IMR-90 (cell line): ENCODE results near the gene KLHL40. TPM values are rescaled to one million over a fixed set of nuclear protein-coding genes. Genes with fewer than 3 reads are reported as not detected.

Experiments used
- ATAC-seq: fragments of 200-7000 bp; cut with Tn5 transposase; 2 replicates; pipeline ENCODE4 v1.9.1; 2020; ENCODE audit warnings: low read depth, mild to moderate bottlenecking, moderate library complexity
- BruUV-seq: library from RNA; stranded (reverse); fragments of 400-500 nt; replicated peaks from 2 replicates; lab custom pipeline; 2021; lab: Mats Ljungman, UMichigan
- CTCF ChIA-PET: fragments of 300-600 bp; formaldehyde crosslinking; extraction: SDS; loops from one replicate; lab custom pipeline; 2021; ENCODE audit warnings: antibody characterized with exemption; lab: Yijun Ruan, JAX
- POLR2A ChIA-PET: fragments of 300-600 bp; sonication (Branson Sonifier 250); formaldehyde crosslinking; loops from one replicate; lab custom pipeline; 2022; ENCODE audit warnings: antibody characterized with exemption; ENCODE audit not compliant: unreplicated experiment; lab: Charles Lee
- DNase-seq: peaks from one replicate; pipeline ENCODE4 v3.0.0; 2013
- H2AFZ ChIP-seq: replicated peaks from 2 replicates; pipeline ENCODE3; 2013; ENCODE audit warnings: low read length, mild to moderate bottlenecking; ENCODE audit not compliant: poor library complexity
- H2AK5ac ChIP-seq: 2 replicates; pipeline ENCODE4 v1.6.1; 2013; ENCODE audit warnings: low read depth, low read length, inconsistent platforms
- H2AK9ac ChIP-seq: replicated peaks from 2 replicates; pipeline ENCODE3; 2013; ENCODE audit warnings: mild to moderate bottlenecking, low read depth, low read length, moderate library complexity; ENCODE audit not compliant: poor library complexity
- H2BK120ac ChIP-seq: 2 replicates; pipeline ENCODE4 v1.6.1; 2013; ENCODE audit warnings: low read depth, low read length, inconsistent platforms
- H2BK15ac ChIP-seq: 3 replicates; pipeline ENCODE4 v1.6.1; 2013; ENCODE audit warnings: low read depth, low read length, inconsistent platforms
- H2BK20ac ChIP-seq: 2 replicates; pipeline ENCODE4 v1.6.1; 2013; ENCODE audit warnings: low read depth, mild to moderate bottlenecking, inconsistent platforms, low read length, moderate library complexity
- H2BK5ac ChIP-seq: 2 replicates; pipeline ENCODE4 v1.6.1; 2013; ENCODE audit warnings: mild to moderate bottlenecking, low read depth, low read length, inconsistent platforms; ENCODE audit not compliant: poor library complexity, severe bottlenecking
- H3K14ac ChIP-seq: replicated peaks from 2 replicates; pipeline ENCODE4 v1.6.1; 2013; ENCODE audit warnings: low read depth, low read length, inconsistent platforms
- H3K18ac ChIP-seq: 2 replicates; pipeline ENCODE4 v1.6.1; 2013; ENCODE audit warnings: low read depth, low read length, control low read depth
- H3K23ac ChIP-seq: 2 replicates; pipeline ENCODE4 v1.6.1; 2013; ENCODE audit warnings: low read depth, low read length, inconsistent platforms
- H3K27ac ChIP-seq: 2 replicates; pipeline ENCODE4 v1.5.1; 2013; ENCODE audit warnings: mild to moderate bottlenecking, control low read depth, low read length; ENCODE audit not compliant: insufficient read depth
- H3K27me3 ChIP-seq: 2 replicates; pipeline ENCODE4 v1.6.1; 2013; ENCODE audit warnings: low read length; ENCODE audit not compliant: control insufficient read depth, insufficient read depth
- H3K36me3 ChIP-seq: 2 replicates; pipeline ENCODE4 v1.6.1; 2013; ENCODE audit warnings: low read length, mixed read lengths; ENCODE audit not compliant: control insufficient read depth, insufficient read depth
- H3K4ac ChIP-seq: 2 replicates; pipeline ENCODE4 v1.6.1; 2013; ENCODE audit warnings: low read depth, low read length, inconsistent platforms
- H3K4me1 ChIP-seq: 2 replicates; pipeline ENCODE4 v1.6.1; 2013; ENCODE audit warnings: low read length, mixed read lengths; ENCODE audit not compliant: control insufficient read depth, insufficient read depth
- H3K4me2 ChIP-seq: 2 replicates; pipeline ENCODE4 v1.6.1; 2013; ENCODE audit warnings: low read depth, mild to moderate bottlenecking, control low read depth, low read length, moderate library complexity
- H3K4me3 ChIP-seq: 2 replicates; pipeline ENCODE4 v1.5.1; 2013; ENCODE audit warnings: low read depth, mild to moderate bottlenecking, control low read depth, low read length, moderate library complexity; ENCODE audit not compliant: insufficient read depth
- H3K56ac ChIP-seq: 2 replicates; pipeline ENCODE4 v1.6.1; 2013; ENCODE audit warnings: low read length, inconsistent platforms; ENCODE audit not compliant: insufficient read depth; ENCODE audit errors: extremely low read depth
- H3K79me1 ChIP-seq, 2 experiments: 2 replicates each; pipeline ENCODE4 v1.6.1; 2013; ENCODE audit warnings: low read length in 2 of 2, inconsistent platforms in 1 of 2, low read depth in 1 of 2
- H3K9ac ChIP-seq: 2 replicates; pipeline ENCODE4 v1.6.1; 2013; ENCODE audit warnings: low read depth, low read length, control low read depth
- H3K9me1 ChIP-seq: 2 replicates; pipeline ENCODE4 v1.6.1; 2013; ENCODE audit warnings: low read length, inconsistent platforms; ENCODE audit not compliant: insufficient read depth
- H3K9me3 ChIP-seq: 2 replicates; pipeline ENCODE4 v1.6.1; 2013; ENCODE audit warnings: low read length; ENCODE audit not compliant: control insufficient read depth, insufficient read depth
- H4K20me1 ChIP-seq: 2 replicates; pipeline ENCODE4 v1.6.1; 2013; ENCODE audit warnings: low read length, inconsistent platforms; ENCODE audit not compliant: insufficient read depth
- H4K5ac ChIP-seq: 2 replicates; pipeline ENCODE4 v1.6.1; 2013; ENCODE audit warnings: mild to moderate bottlenecking, low read depth, low read length, control low read depth
- H4K8ac ChIP-seq, 2 experiments: 2 replicates each; pipeline ENCODE4 v1.6.1; 2013; ENCODE audit warnings: low read depth in 2 of 2, low read length in 2 of 2, control low read depth in 1 of 2, inconsistent platforms in 1 of 2
- H4K91ac ChIP-seq: 2 replicates; pipeline ENCODE4 v1.6.1; 2013; ENCODE audit warnings: low read depth, low read length, inconsistent platforms; ENCODE audit not compliant: insufficient read depth
- CEBPB ChIP-seq: IDR thresholded peaks from 2 replicates; pipeline ENCODE4 v1.6.1; 2012; ENCODE audit warnings: low read depth, low read length, improper control_type of control experiment
- FOS ChIP-seq: fragments of 150-350 bp; IDR thresholded peaks from 2 replicates; pipeline ENCODE4 v1.6.1; 2016; ENCODE audit warnings: low read depth, low read length
- MAFK ChIP-seq: IDR thresholded peaks from 2 replicates; pipeline ENCODE4 v1.6.1; 2012; ENCODE audit warnings: low read depth, low read length, improper control_type of control experiment
- MAZ ChIP-seq: IDR thresholded peaks from 2 replicates; pipeline ENCODE4 v1.6.1; 2012; ENCODE audit warnings: low read depth, mild to moderate bottlenecking, low read length, improper control_type of control experiment, moderate library complexity, borderline replicate concordance
- MXI1 ChIP-seq: IDR thresholded peaks from 2 replicates; pipeline ENCODE4 v1.6.1; 2012; ENCODE audit warnings: low read depth, mild to moderate bottlenecking, low read length, moderate library complexity, borderline replicate concordance
- NFE2L2 ChIP-seq: fragments of 150-350 bp; IDR thresholded peaks from 2 replicates; pipeline ENCODE4 v1.6.1; 2016; ENCODE audit warnings: low read depth, mild to moderate bottlenecking, low read length
- POLR2A ChIP-seq: IDR thresholded peaks from 2 replicates; pipeline ENCODE4 v1.6.1; 2012; ENCODE audit warnings: mild to moderate bottlenecking, low read depth, low read length
- RAD21 ChIP-seq: IDR thresholded peaks from 2 replicates; pipeline ENCODE4 v1.6.1; 2012; ENCODE audit warnings: low read length, improper control_type of control experiment
- RCOR1 ChIP-seq: IDR thresholded peaks from 2 replicates; pipeline ENCODE4 v1.6.1; 2012; ENCODE audit warnings: mild to moderate bottlenecking, low read length, improper control_type of control experiment; ENCODE audit not compliant: insufficient replicate concordance
- RFX5 ChIP-seq: IDR thresholded peaks from 2 replicates; pipeline ENCODE4 v1.8.0; 2012; ENCODE audit warnings: low read depth, mild to moderate bottlenecking, low read length, moderate library complexity
- SMC3 ChIP-seq: fragments of 150-350 bp; IDR thresholded peaks from 2 replicates; pipeline ENCODE4 v1.6.1; 2016; ENCODE audit warnings: low read depth, mild to moderate bottlenecking, antibody characterized with exemption, low read length, moderate library complexity
- WGBS, 2 experiments: methylation state at CpG; one replicate each; pipeline versions ENCODE4 v1.1.5 to v1.1.7; 2013; ENCODE audit warnings: missing lambda C conversion rate in 2 of 2; ENCODE audit not compliant: insufficient read length in 1 of 2; ENCODE audit errors: extremely low coverage in 2 of 2; 5-methylcytosine and 5-hydroxymethylcytosine counted together
- dilution Hi-C: fragments of 300-500 bp; cut with HindIII; formaldehyde crosslinking; loops from one replicate; pipeline ENCODE4 v1.14.3; 2018; ENCODE audit warnings: low sequenced_read_pairs; ENCODE audit not compliant: unreplicated experiment
- in situ Hi-C: fragments of 300-500 bp; cut with MboI; formaldehyde crosslinking; loops from 3 replicates; pipeline ENCODE4 v1.14.3; 2019; ENCODE audit warnings: low sequenced_read_pairs, inconsistent platforms, mixed read lengths
- intact Hi-C: fragments of 100-400 bp; cut with micrococcal nuclease; formaldehyde crosslinking; loops from 2 replicates; pipeline ENCODE4 v1.10.0; 2022
- polyA plus RNA-seq, 3 experiments: library from polyadenylated mRNA; depleted of rRNA; stranded (reverse); fragments of >200 nt; gene quantifications; 2 replicates each; pipeline ENCODE4 v1.2.3, GENCODE V29; 2012; ENCODE audit warnings: low replicate concordance in 1 of 3
- total RNA-seq: library from RNA; depleted of rRNA; stranded (reverse); fragments of >200 nt; gene quantifications from 2 replicates; pipeline ENCODE4 v1.2.3, GENCODE V29; 2012
- TF ChIP-seq, protein P1 (sequence below): conservative IDR thresholded peaks from 2 replicates; pipeline ENCODE4 v1.5.1; 2012; ENCODE audit warnings: mild to moderate bottlenecking, low read depth, low read length, improper control_type of control experiment
- TF ChIP-seq, protein P2 (sequence below): fragments of 150-350 bp; IDR thresholded peaks from 2 replicates; pipeline ENCODE4 v1.6.1; 2016; ENCODE audit warnings: low read depth, mild to moderate bottlenecking, low read length, moderate library complexity, borderline replicate concordance
- TF ChIP-seq, protein P3 (sequence below): fragments of 150-350 bp; IDR thresholded peaks from 2 replicates; pipeline ENCODE4 v1.6.1; 2017; ENCODE audit warnings: mild to moderate bottlenecking, antibody characterized with exemption, low read length, low read depth

KLHL40 gene
- total and polyA plus RNA-seq, 2 of the 4 experiments (the other 2 are of a cell fraction) = not detected

DNA sequence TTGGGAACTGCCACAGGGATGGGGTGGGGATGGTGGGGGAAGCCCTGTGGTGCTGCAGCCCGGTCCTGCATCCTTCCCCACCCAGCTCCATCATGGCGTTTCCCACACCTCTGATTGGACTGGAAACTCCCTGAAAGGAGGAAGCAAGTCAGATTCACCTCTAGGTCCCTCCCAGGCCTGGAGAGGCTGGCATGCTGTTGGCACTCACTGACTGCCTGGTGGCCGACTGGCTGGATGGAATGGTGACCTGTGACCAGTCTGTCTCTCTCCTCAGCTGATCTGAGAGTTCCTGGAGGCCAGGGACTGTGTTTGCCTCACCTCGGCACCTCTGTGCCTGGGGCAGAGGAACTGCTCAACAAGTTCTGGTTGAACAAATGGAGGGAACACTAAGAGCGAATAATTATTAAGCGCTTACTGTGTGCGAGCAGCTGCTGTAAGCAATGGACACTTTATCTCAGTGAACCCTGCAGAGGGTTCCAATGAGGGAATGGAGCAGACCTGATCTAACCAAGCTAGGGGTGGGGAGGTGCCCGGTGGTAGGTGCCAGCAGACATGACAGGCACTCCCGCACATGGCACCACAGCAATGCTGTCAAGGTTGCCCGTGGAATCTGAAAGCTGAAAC, 20.7 kb downstream of the KLHL40 start:
- H3K14ac ChIP-seq = no peak overlapping the region
- H3K27ac ChIP-seq = no peak overlapping the region
- WGBS, 2 experiments = 42% methylated on average over 2 of the region's 10 CpGs; no CpG with 5 or more reads in 1 of the 2 experiments
- no peaks in the 10 kb centered on the region for H3K36me3 ChIP-seq
- H2AFZ ChIP-seq = no peak overlapping the region
- no peak overlapping the region for H2AK5ac ChIP-seq
- BruUV-seq = no TSS peak
- H3K4me2 ChIP-seq = no peak overlapping the region
- H2BK5ac ChIP-seq = no peak overlapping the region
- H4K5ac ChIP-seq = no peak overlapping the region
- H2BK120ac ChIP-seq = no peak overlapping the region
- H2BK20ac ChIP-seq = no peak overlapping the region
- no peaks in the 10 kb centered on the region; the same call in 1 of the 2 replicates for H4K20me1 ChIP-seq
- no peak overlapping the region for H3K9ac ChIP-seq
- no peaks in the 10 kb centered on the region for H3K9me3 ChIP-seq
- H3K23ac ChIP-seq = no peak overlapping the region
- no peak for ATAC-seq
- in situ Hi-C loops = no loop called here
- H3K4me1 ChIP-seq = no peaks in the 10 kb centered on the region
- no peak overlapping the region for H2BK15ac ChIP-seq
- H3K4ac ChIP-seq = no peak overlapping the region
- no peaks in the 10 kb centered on the region; the same call in 1 of the 2 replicates for H3K9me1 ChIP-seq
- dilution Hi-C loops = no loop called here
- no peak overlapping the region for H3K56ac ChIP-seq
- intact Hi-C loops = no loop called here
- H3K18ac ChIP-seq = no peak overlapping the region
- no peak overlapping the region for H4K8ac ChIP-seq
- no peak overlapping the region for H3K4me3 ChIP-seq
- H4K91ac ChIP-seq = no peak overlapping the region
- TF ChIP-seq, protein P1, sequence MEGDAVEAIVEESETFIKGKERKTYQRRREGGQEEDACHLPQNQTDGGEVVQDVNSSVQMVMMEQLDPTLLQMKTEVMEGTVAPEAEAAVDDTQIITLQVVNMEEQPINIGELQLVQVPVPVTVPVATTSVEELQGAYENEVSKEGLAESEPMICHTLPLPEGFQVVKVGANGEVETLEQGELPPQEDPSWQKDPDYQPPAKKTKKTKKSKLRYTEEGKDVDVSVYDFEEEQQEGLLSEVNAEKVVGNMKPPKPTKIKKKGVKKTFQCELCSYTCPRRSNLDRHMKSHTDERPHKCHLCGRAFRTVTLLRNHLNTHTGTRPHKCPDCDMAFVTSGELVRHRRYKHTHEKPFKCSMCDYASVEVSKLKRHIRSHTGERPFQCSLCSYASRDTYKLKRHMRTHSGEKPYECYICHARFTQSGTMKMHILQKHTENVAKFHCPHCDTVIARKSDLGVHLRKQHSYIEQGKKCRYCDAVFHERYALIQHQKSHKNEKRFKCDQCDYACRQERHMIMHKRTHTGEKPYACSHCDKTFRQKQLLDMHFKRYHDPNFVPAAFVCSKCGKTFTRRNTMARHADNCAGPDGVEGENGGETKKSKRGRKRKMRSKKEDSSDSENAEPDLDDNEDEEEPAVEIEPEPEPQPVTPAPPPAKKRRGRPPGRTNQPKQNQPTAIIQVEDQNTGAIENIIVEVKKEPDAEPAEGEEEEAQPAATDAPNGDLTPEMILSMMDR = no peak
- TF ChIP-seq FOS (no peak), MXI1 (no peak), POLR2A (no peak), MAZ (no peak), RFX5 (no peak), CEBPB (no peak), MAFK (no peak), NFE2L2 (no peak), SMC3 (no peak), RAD21 (no peak), RCOR1 (no peak)
- TF ChIP-seq, protein P2, sequence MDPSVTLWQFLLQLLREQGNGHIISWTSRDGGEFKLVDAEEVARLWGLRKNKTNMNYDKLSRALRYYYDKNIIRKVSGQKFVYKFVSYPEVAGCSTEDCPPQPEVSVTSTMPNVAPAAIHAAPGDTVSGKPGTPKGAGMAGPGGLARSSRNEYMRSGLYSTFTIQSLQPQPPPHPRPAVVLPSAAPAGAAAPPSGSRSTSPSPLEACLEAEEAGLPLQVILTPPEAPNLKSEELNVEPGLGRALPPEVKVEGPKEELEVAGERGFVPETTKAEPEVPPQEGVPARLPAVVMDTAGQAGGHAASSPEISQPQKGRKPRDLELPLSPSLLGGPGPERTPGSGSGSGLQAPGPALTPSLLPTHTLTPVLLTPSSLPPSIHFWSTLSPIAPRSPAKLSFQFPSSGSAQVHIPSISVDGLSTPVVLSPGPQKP = no peak
- TF ChIP-seq, protein P3, sequence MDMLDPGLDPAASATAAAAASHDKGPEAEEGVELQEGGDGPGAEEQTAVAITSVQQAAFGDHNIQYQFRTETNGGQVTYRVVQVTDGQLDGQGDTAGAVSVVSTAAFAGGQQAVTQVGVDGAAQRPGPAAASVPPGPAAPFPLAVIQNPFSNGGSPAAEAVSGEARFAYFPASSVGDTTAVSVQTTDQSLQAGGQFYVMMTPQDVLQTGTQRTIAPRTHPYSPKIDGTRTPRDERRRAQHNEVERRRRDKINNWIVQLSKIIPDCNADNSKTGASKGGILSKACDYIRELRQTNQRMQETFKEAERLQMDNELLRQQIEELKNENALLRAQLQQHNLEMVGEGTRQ = no peak
- POLR2A ChIA-PET = no interaction called here
- CTCF ChIA-PET = no interaction called here
- DNase-seq = no peak
- peaks cover 55% of the 10 kb centered on the region for H3K27me3 ChIP-seq
- H3K79me1 ChIP-seq = no peaks in the 10 kb centered on the region
- no peak overlapping the region for H2AK9ac ChIP-seq
